ENCODE results near the gene ZNF511.

- TF ChIP-seq CTCF (conservative IDR thresholded peaks at IDR 0.05; ENCODE audit: low read length) (no peak), EZH2phosphoT487 (IDR thresholded peaks at IDR 0.05; ENCODE audit: borderline replicate concordance, low read depth, low read length) (no peak)
Observed at GRCh38 chr10:133310399-133310755, 1.7 kb downstream of the ZNF511 start.

Data from OCI-LY7 (cell line).